UCSD-AML1 (cell line): ENCODE results near the gene GLIPR1L1.

Experiments
- DNase-seq: peaks from one replicate; lab custom pipeline; 2025; ENCODE audit not compliant: unreplicated experiment; lab: John Stamatoyannopoulos, UW

The GLIPR1L1 gene

DNA sequence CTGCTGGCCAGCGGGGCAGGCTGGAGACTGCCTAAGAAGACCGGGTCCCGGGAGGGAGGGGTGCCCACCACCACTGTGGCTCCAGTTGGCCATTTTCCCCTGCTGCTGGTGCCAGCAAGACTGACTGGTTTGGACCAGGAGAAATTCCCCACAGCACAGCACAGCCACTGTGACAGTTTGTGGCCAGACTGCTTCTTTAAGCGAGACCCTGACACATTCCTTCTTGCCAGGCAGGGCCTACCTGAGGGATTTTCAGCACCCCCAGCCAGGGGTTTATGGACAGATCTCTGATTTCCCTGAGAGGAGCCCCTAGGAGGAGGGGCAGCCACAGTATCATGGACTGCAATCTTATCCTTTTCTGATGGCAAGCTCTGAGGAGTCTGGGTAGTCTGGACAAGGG is 15.5 kb downstream of the GLIPR1L1 start:
- no peak for DNase-seq

DNA sequence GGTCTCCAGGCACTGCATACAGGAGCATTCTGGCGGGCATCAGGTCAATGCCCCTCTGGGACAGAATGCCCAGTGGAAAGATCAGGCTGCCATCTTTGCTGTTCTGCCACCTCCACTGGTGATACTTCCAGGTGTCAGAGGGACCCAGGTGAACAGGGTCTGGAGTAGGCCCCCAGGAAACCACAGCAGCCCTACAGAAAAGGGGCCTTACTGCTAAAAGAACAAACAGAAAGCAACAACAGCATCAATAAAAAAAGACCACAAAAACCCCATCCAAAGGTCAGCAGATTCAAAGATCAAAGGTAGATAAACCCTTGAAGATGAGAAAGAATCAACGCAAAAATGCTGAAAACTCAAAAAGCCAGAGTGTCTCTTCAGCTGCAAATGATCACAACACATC is 15.9 kb downstream of the GLIPR1L1 start:
- no peak for DNase-seq

DNA sequence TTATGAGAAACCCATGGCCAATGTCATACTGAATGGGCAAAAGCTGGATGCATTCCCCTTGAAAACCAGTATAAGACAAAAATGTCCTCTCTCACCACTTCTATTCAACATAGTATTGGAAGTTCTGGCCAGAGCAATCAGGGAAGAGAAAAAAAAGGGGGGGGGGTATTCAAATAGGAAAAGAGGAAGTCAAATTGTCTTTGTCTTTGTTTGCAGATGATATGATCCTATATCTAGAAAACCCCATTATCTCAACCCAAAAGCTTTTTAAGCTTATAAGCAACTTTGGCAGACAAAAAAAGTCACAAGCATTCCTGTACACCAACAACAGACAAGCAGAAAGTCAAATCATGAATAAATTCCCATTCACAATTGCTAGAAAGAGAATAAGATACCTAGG is 19.5 kb downstream of the GLIPR1L1 start:
- DNase-seq, result no peak

DNA sequence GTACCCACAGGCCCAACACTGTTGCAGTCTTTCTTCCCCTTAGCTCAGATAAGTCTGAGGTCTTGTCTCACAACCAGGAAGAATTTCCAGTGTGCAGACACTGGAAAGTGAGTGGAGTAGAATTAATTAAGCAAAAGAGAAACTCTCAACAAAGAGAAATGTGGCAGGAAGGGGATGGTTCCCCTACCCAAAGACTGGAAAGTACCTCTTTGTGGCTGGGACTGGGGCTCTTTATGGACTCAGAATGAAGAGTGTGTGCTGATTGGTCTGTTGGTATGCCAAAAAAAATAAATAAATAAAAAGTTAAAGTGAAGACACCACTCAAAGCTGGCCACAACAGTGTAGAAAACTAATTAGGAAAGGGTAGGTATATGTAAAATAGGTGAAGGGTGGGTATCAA is 26.4 kb downstream of the GLIPR1L1 start:
- no peak for DNase-seq

DNA sequence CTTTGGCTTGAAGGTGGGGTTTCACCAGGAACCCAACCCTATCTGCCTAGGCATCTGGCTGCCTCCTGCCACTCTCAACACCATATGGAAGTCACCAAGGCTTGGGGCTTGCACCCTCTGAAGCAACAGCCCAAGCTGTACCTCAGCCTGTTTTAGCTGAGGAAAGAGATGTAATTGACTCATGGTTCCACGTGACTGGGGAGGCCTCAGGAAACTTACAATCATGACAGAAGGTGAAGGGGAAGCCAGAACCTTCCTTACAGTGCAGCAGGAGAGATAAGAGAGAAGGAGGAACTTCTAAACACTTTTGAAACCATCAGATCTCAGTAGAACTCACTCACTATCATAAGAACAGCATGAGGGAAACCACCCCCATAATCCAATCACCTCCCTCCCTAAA is 26.9 kb downstream of the GLIPR1L1 start:
- DNase-seq, result no peak

DNA sequence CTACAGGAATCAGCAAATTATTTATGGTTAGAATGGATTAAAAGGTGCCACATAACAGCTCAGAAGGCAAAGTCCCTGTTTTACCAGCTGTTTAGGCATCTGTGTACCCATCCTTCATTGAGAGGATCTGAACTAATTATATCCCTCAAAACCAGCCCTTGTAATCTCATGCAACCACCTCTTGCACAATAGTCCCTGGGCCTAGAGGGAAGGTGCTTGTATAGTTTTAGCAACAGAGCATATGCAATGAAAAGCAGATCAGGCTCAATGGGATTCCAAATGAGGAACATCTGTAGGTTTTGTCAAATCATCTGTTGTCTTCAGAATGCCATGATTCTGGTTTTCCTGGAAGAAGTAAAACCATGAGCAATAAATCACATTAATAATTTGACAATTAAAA is 30.4 kb downstream of the GLIPR1L1 start:
- DNase-seq, result no peak

DNA sequence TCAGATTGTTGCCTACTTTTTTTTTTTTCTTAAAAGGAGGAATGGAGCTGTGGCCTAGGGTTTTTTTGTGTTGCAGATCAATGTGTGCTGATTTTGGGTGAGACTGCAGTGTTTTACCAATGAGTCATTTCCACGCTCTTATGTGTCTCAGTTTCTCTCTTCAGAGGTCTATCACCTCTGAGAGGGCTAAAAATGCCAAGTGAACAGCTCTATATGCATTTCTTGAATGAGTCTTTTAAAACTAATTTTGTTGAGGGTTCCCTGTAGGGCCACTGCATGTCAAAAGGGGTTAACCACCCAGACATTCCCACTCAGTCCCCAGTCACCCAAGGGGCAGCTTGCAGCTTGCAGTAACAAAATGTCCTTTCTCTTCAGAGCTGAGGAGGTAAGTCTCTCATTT is 32.2 kb downstream of the GLIPR1L1 start:
- no peak for DNase-seq

DNA sequence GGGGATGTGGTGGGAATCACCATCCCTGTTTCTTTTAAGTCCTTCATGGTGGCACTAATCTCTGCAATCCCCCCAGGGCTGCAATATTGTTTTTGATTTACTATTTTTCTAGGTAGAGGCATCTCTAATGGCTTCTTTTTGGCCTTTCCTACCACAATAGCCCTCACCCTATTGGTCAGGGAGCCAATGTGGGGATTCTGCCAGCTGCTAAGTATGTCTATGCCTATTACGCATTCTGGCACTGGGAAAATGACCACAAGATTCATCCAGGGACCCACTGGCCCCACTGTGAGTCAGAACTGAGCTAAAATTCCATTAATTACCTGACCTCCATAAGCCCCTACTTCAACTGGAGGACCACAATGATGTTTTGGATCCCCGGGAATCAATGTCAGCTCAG is 40.5 kb downstream of the GLIPR1L1 start:
- DNase-seq, result no peak

DNA sequence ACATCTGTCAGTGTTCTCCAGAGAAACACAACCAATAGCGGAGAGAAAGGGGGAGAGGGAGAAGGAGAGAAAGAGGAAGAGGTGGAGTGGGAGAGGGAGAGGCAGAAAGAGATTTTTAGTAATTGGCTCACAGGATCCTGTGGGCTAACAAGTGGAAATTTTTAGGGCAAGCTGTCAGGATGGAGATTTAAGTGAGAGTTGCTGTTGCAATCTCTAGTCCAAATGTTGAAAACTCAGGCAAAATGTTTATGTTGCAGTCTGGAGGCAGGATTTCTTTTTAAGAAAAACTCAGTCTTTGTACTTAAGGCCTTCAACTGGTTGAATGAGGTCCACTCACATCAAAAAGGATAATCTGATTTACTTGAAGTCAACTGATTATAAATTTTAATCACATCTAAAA is 43.9 kb downstream of the GLIPR1L1 start:
- no peak for DNase-seq

DNA sequence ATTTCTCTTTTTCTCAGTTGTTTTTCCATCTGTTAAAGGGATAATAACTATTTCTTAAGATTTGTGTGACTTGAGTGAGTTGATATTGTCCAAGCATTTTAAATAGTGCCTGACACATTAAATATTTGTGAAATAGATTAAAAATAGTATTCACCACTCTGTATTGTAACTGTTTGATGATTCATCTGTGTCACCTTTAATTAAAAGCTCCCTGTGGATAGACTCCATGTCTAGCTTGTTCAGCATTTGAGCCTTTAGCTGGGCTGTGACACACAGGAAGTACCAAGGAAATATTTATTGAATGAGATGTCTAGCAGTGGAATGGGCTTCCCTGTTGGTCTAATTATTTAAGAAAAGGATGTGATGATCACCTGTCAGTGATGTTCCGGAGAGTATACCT is 54.6 kb downstream of the GLIPR1L1 start:
- DNase-seq, result no peak

DNA sequence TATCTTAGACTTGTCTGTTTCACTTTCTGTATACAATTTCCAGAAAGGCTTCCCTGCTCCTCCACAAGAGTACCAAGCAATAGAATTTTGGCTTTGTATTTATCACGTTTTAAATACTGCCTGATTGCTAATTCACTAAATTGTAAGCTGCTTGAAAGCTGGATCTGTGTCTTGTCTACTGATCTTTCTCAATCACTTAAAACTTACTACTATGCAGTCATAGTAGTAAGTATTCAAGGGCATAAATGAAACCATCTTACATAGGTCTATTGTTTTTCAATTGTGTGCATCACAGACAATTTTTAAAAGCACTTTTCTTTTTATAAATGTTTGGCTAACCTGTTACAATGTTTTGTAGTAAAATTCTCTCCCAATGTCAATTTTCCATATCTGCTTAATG is 55.2 kb downstream of the GLIPR1L1 start:
- no peak for DNase-seq

DNA sequence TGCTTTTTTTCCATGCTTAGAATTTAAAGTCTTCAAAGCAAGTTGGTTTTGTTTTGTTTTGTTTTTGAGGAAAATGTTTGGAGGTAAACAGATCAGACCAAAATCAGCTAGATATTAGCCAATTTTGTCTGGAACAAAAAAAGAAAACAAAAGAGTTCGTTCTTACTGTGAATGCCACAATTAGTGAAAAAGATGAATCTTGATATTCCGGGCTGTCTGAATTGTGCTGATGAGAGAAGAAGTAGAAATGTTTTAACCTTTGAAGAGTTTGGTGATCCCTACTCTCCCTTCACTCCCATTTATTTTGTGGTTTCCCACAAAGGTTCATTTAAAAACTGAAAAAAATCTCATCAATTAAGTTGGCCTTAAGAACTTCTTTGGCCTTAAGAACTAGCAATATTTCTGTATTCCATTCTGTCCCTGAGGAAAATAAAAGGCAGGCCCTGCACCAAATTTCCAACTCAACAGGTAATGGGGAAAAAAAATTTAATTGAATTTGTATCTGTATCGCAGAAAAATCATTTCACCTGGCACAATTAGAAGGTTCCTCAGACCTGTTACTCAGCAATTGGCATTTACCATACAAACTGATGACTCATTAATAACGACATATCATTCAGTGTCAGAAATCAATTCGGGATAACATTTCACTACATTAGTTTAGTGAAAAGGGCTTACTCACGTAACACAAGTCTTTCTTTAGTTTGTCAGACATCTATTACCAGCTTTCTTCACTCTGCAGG is 55.9 kb downstream of the GLIPR1L1 start:
- no peak for DNase-seq

DNA sequence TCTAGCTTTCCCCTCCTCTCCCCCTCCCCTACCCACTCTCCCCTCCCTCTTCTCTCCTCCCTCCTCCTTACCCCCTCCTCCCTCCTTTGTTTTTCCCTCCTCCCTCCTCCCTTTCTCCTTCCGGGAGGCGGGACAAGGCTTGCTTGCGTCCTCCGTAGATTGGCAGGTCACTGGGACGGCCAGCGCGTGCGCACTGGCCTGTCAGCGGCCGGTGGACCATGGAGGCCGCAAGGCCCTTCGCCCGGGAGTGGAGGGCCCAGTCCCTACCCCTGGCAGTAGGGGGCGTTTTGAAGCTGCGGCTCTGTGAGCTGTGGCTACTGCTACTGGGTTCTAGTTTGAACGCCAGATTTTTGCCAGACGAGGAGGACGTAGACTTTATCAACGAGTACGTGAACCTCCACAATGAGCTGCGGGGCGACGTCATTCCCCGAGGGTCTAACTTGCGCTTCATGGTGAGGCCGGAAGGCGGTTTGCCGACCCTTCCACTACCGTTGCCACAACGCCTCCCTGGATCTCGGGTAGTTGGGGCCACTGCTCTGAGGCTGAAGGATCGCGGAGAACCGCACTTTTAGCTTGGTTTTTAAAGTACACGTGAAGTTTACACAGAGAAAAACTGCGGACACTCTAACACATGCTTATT is 56.5 kb downstream of the GLIPR1L1 start, which contains the start of gene GLIPR1L2:
Gene GLIPR1L2, plus strand, starts transcription at position 191 of the 640 bp plus-strand sequence. Its CDS starts 28 bp downstream, at position 219.
- DNase-seq, result peak; percentile 9

DNA sequence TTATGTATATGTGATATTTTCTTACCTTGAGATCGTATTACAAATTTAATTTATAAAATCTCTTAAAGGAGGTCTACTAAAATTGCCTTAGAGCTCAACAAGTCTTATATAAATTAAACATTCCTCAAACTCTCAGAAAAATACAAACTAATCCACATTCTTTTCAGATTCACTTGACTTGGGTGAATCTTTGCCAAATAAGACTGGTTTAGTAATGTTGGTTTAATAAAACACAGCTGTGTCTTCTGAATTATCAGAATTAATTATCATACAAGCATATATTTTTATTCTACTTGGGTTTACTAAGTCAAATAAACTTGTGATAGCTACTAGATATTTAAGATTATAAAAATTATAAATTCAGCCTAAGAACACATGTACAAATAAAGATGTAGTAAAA is 69.8 kb downstream of the GLIPR1L1 start:
- no peak for DNase-seq

DNA sequence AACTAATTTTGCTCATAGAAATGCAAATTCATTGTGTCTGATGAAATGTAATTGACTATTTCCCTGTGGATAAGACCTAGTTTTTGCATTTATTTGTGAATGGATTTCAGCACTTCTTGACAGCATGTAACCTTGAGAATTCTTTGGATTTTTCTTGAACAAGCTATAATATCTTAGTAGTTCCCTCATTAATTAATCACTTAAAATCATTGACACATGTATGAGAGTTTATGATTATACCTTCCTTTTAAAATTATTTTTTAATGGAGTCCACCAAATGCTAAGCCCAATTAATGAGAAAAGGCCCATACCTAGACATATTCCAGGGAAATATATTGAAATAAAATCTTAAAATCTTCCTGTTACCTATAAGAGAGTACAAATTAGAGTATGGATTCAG is 73.2 kb downstream of the GLIPR1L1 start:
- no peak for DNase-seq

DNA sequence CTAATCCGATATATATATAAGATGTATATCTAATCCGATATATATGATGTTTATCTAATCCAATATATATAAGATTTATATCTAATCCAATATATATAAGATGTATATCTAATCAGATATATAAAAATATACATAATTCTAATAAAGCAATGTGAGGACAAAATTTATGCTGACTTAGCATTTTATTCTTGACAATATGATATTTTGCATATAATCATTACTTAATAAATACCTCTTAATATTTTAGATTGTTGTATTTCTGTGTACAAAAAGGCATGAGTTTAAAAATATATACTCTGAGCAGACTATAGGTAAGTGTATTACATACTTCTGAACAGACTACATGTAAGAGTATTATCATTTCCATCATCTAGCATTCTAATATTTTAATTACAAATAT is 75.4 kb downstream of the GLIPR1L1 start:
- no peak for DNase-seq

DNA sequence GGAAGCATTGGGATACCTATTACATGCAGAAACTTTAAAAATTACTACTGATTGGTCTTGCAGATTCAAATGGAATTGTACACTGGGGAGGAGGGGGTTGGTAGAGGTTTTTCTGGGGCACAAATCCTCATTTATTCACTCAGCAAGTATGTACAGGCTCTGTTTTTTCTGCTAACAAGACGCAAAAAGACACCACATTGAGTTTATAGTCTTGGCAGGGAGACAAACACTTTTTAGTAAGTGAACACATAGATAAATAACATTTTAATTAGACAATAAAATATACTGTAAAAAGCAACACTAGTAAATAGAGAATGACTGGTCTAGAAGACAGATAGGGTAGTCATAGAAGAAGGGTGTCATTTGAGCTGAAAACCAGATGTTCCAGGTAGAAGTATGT is 80.2 kb downstream of the GLIPR1L1 start:
- no peak for DNase-seq

DNA sequence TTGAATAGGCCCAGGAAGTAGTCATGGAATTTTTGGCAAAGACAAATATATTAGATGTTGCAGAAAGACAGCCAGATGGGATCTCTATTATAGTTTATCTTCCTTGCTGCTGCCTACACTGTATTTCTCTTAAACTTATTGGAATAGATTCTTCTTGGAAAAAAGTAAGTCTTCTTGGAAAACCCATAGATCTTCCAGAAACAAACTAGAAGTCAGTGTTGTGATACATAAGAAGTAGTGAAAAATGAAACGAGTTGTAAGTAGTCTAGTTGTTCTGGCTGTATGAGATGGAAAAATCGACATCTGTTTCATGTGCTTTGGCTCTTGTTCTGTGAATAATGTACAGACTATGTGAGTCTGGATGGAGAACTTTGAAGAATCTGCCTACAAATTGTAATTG is 85.4 kb downstream of the GLIPR1L1 start:
- no peak for DNase-seq
